GM19328 (cell line): Measurements from ENCODE around the gene GSKIP.

Experiments used
- ATAC-seq: cut with Tn5 transposase; IDR thresholded peaks from one replicate; pipeline ENCODE4 v1.9.1; 2021; ENCODE audit warnings: mild to moderate bottlenecking, moderate library complexity; ENCODE audit not compliant: unreplicated experiment

GSKIP gene

GRCh38 chr14:96416292-96416691 lies 53.0 kb downstream of the GSKIP start:
- no peak for ATAC-seq

GRCh38 chr14:96417254-96417653 lies 53.9 kb downstream of the GSKIP start:
- no peak for ATAC-seq

GRCh38 chr14:96418075-96418474 lies 54.7 kb downstream of the GSKIP start:
- ATAC-seq = no peak

GRCh38 chr14:96421236-96421635 lies 57.9 kb downstream of the GSKIP start:
- no peak for ATAC-seq

- ATAC-seq = no peak
Observed at GRCh38 chr14:96422992-96423391, 59.7 kb downstream of the GSKIP start.

GRCh38 chr14:96423446-96424108 lies 60.3 kb downstream of the GSKIP start:
- ATAC-seq = no peak

GRCh38 chr14:96424109-96424989 lies 61.0 kb downstream of the GSKIP start:
- no peak for ATAC-seq

GRCh38 chr14:96434040-96434439 lies 70.7 kb downstream of the GSKIP start:
- ATAC-seq = no peak
